HG03575 (cell line): ENCODE results near the gene TPRG1.

Experiments
- ATAC-seq: cut with Tn5 transposase; IDR thresholded peaks from one replicate; pipeline ENCODE4 v1.9.1; 2021; ENCODE audit not compliant: unreplicated experiment, insufficient number of reproducible peaks, low FRiP score; ENCODE audit errors: extremely low read depth

The TPRG1 gene, protein sequence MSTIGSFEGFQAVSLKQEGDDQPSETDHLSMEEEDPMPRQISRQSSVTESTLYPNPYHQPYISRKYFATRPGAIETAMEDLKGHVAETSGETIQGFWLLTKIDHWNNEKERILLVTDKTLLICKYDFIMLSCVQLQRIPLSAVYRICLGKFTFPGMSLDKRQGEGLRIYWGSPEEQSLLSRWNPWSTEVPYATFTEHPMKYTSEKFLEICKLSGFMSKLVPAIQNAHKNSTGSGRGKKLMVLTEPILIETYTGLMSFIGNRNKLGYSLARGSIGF

DNA sequence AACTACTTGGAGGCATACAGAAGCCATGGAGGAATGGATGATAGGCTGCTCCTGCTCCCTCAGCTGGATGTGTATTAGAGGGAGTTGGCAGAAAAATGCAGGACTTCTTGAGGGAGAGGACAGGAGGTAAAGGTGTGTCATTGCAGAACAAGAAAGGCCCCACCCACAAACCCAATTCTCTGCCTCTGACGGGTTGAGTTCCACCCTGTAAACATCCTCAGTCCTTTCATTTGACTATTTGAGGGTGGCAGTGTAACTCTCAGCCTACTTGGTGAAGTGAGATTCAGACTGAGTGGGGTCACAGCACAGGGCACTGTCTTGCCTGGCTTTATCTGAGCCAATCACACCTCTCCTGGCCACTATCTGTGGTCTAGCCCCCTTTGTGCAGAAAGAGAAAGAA lies at the start of gene TPRG1:
TSS of gene TPRG1 (plus strand) at position 265 of the 400 bp plus-strand sequence. CDS start 35,414 bp downstream, outside the sequence.
- ATAC-seq, result no peak

DNA sequence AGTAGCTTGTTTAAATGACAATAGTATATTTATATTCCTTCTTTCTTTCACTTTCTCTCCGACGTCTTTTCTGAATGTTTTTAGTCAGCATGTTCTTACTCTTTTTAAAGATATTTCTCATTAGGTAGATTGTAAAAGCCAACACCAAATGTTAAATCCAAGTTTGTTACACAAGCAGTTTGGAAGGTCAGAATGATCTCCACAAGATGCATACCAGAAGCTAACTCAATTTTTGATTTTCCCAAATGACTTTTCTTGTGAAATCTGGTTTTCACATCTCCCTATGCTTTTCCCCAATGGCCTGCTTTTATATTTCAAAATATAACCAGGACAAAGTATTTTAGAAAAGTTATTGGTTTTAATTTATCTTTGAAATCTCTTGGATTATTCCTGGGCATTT lies 49.7 kb upstream of the TPRG1 start:
- no peak for ATAC-seq

DNA sequence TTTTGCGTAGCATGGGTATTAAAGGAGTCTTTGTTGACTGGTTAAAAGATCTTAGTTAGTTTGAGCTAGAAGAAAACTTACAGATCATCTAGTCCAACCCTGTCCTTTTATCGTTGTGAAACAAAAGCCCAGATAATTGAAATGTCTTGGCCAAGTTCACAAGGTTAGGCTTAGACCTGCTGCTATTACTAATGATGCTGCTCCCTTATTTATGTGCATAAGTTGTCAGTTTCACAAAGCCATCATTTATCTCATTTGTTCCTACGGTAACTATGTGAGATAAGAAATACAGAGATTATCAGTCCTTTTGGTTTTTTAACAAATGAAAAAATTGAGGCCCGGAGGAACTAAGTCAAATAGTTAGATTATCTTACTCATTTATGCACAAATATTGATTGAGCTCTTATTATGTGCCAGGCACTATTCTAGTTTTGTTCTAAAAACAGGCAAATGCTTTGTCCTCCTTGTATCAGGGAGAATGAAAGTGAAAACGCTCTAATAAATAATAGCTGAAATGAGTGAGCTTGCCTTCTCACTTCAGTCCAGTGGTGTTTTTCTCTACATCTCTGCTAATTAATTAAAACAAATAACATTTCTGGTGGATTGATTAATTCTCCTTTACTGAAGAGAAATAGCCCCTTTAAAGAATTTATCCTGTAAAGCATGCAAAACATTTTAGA lies 49.1 kb upstream of the TPRG1 start:
- no peak for ATAC-seq

DNA sequence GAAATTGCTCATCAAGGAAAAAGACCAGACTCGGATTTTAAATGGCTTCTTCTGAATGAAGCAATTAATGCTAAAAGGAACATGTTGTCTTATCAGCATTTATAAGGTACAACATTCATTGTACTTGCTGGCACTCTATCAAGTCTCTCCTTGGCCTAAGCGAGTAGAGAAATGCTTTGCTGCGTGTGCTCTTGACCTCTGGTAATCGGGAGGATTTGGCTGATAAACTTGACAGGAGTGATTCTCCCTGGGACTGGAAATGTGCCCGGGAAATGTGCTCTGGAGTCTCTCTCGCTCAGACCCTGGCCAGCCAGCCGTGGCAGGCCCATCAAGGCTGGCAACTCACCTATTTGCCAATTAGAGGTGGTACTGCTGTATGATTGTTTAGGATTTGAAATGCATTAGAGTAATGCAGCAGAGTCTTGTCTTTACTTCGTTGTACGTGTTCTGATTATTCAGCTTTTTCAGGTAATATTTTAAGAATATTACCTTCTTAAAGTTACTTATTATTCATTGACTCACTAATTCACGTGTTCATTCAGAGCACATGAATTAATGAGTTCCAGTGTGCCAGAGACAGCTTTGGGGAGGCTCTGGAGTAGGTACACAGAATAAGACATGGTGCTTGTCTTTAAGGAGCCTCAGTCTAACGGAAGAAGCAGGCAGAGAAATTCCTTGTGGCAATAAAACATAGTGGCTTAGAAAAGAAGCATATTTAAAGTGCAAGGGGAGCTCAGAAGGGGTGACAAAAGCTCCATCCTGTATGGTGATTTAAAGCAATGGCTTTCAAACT lies 48.0 kb upstream of the TPRG1 start:
- no peak for ATAC-seq

DNA sequence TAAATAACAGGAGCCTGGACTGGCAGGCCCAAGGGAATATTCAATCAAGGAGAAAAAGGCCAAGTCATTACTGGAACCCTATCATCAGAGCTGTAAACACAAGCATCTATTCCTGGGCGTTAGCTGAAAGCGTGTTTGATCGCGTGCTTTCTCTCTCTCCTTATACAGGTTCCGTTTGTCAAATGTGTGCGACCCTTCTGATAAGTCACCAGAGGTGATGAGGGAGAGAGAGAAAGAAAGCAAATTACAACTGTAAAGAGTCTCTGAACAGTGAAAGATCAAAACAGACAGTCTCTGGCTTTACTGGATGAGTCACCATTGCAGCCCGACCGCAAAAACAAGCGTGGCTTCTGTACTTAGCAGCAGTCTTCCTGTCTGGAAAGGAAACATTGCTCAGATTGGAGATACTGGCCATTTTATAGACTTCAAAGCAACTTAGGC lies 39.5 kb upstream of the TPRG1 start:
- ATAC-seq, result no peak

DNA sequence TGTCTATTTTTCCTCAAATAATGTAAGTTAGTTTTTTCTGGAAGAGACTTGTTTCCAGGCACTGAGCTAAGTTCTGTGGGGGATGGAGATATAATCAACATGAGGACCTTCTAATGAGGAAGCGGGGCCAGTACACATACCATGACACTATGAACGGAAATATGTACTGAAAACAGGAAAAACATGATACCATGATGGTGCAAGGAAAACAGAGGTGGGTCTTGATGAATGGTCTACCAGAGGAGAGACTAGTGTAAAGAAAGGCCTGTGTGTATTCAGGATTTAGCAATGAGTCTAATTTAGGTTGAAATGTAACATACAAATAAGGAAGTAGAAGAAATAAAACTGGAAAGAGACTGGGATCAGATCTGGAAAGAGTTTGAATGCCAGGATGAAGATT lies 38.9 kb upstream of the TPRG1 start:
- no peak for ATAC-seq

DNA sequence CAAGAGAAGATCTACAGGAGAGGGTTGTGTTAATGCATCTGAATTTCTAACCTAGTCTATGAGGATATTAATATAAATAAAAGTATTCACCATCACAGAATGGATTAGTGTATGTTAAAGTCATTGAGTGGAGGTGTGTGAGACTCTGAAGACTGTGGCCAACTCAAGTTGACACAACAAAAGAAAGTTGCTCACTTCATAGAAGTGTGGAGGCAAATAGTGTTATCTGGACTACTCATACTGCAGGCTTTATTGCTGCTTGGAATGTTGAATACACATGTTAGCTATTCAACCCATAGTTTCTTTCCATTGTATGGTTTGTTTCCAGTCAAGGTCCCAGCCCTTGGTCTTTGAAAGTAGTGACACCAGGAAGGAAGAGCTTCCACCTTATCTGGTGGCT lies 38.0 kb upstream of the TPRG1 start:
- ATAC-seq, result no peak

DNA sequence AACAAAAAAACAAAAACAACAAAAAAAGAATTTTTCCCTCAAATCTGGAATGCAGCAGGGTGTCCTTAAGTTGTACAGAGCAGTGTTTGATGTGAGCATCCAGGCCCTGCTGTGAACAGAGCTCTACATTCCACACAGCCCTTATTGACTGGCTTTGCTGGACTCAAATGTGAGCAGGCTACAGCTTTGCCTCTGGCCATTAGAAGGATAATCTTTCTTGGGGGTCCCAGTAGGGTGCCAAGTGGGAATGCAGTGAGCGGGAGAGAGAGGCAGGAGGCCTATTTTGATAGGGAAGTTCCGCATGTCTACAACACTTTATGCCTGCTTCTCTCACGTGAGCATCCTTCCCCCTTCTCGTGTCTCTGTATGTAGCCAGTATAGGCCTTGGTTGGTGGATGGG lies 34.4 kb upstream of the TPRG1 start:
- ATAC-seq, result no peak

DNA sequence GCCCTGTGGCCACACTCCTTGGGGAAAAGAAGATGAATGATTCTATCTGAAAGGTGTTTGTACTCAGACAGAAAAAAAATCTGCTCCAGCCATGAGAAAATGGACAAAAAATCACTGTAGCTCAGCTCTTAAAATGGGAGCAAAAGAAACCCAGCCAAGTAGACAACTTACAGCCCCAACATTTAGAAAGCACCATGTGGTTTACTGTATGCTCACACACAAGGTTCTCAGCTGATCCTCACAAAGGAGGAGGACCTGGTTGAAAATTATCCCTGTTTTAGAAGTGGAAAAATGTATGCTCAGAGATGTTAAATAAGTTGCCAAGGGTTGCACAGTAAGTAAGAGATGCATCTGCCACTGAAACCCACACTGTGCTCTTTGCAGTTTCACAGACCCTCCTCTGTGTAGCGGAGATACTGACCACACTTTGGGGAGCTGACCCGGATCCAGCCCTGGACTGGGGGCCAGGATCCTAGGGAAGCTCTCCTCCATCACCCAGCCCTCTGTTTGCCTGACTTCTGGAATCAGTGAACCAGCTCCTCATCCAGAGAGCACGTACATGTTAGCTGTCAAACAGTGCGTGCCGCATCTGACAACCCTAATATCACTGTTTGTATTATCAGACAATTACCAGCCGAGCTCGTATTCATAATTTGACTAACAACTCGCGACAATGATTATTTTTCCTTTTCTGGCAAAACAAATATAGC lies 32.7 kb upstream of the TPRG1 start:
- ATAC-seq, result no peak

DNA sequence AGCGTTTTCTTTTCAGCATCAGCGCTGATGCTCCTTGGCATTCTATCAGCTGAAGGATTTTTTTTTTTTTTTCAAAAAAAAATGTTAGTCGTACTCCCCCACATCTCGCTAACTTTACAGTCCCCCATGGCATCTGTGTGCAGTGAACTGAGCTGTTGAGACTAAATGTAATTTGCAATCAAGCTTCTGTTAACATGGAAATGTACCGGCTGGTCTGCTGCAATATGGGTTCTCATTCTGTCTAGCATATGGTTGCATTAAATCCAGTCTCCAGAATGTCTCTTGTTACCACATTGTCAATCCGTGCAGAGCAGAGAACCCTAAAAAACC lies 32.2 kb upstream of the TPRG1 start:
- ATAC-seq, result no peak

DNA sequence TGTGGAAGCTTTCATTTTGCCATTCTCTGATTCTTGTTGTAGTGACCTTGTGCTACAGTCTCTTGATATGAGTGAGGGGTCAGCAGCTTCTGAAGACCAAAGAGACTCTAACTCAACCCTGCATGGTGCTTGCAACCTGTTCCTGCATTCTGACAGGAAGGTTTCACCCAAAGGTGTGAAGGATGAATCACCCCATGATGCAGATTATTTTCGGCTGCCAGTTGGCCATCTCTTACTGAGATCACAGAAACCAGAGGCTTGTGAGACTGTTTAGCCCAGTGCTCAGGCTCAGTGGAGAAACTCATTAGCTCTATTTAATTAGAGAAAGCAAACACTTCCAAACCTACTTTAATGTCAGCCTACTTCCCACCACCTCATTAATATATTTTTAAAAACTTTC lies 29.2 kb upstream of the TPRG1 start:
- no peak for ATAC-seq

DNA sequence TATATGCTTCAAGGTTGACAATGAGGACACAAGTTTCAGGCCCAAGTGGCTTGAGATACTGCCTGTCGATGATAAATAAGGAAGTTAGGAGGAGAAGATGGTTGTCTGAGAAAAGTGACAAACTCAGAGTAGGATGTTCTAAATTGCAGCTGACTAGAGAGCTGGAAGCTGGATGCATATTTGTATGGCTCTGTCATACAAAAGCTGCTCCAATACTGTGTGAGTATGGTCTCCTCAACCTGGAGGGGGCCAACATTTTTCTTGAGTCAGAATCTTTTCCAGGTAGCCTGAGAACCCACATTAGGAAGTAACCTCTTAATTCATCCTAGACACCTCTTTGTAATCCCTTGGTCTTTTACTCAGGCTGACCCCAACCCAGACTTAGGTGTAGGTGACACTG lies 28.4 kb upstream of the TPRG1 start:
- no peak for ATAC-seq

DNA sequence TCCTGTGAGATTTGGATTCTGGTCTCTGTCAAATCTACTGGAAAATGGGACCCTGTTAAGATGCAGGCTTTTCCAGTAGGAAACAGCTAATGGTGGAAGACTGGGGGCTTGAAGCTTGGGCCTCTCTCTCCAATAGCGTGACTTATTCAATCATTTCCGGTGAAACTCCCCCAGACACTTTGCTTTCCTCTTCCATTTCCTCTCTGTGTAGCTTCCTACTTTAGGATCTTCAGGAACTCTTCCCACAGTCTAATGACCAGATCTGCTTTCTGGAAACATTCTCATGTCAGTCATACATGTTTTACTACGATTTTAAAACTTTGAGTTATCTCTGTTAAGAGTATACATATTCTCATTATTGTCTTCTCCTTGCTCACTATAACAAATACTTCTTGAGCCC lies 28.0 kb upstream of the TPRG1 start:
- ATAC-seq, result no peak

DNA sequence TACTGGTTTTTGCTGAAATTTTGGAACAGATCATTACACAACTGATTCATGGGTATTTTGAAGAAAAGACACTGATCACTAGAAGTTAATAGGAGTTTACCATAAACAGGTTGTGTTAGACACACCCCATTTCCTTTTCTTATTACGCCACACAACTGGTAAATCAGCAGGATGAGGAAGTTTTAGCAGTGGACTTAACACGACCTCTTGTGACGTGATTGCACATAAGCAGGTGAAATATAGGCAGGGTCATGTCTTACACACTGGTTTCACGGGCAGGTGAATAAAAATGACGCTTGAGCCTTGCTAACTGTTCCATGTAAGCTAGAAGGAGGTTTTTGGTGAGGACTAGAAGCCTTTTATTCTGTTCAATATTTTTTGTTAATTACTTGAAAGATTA lies 27.1 kb upstream of the TPRG1 start:
- no peak for ATAC-seq

DNA sequence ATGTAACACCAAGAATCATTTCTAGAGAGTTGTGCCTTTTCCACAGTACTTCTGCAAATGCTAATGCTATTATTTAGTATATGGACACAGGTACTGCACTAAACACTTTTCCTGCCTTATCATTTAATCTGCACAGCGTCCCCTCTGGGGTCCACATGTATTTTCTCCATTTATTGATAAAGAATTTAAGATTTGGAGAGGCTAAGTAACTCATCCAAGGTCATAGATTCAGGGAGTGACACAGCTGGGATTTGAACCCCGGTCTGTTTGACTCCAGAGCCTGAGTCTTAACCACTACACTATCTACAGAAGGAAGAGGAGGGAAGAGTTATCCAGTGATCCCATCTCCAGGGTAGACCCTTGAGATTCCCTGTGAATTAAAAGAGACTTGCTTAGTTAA lies 24.9 kb upstream of the TPRG1 start:
- no peak for ATAC-seq

DNA sequence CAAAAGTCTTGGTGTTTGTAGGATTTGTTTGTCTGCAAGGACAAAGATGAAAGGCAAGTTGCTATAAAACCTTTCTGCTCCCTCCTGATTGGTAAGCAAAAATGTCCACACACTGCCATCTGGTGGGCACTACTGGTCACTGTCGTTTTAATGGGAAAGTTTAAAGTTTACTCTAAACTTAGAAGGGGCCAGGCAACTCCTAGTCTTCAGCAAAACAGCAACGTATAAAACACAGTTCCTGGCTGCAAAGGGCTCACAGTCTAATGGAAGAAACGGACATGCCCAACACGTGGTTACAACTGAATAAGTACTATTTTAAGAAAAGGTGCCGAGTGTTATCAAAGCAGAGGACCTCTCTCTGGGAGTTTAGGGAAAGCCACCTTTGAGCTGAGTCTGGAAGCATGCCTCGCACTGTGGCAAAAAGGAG lies 23.7 kb upstream of the TPRG1 start:
- no peak for ATAC-seq

DNA sequence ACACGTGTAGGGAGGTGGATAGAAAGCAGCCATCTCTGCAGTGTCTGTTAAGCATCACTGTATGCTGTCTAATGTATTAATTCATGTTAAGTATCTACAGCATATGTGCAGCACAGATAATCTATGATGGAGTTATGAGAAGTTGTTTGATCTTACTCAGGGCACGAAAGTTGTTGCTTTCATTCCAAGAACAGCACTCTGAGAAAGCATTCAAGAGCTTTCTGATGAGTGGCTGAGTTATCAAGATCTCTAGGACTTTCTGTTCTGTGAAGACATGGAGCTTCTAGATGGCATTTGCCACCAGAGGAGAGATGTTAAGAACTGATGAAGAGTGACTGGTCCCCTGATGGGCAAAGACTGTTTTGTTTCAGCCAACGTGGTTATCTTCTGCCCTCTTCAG lies 22.6 kb upstream of the TPRG1 start:
- ATAC-seq, result no peak

DNA sequence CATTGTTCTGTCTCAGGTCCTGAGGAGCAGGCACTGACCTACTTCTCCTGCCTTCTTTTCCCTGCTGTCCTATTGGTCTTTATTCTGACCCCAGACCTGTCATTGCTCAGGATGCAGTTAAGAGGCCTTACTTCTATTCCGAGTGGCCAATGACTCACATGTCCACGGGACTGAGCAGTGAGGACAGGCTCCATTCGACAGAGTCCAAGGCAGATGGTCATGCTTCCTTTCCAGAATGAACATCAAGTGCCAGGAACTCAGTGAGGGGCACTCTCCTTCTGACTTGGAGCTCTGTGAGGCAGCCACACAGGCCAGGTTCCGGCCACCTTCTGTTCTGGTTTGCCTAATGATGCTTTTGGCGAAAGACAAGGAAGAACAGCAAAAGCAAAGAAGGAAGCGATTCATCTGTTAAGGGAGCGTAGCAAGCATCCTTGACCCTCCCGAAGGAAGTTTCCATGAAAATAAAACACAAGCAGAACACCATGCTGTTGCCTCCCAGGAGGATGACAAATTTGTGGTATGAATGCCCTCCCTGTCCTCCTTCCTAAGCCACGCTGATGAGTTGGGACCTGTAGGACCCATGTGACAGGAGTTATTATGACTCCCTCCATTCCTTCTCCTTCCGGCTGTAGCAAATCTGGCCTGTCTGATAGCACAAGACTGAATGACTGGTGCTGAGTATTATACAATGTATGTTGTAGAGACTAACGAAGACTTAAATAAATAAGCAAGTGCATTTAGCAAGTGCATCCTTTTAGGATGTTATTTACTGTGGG lies 14.4 kb upstream of the TPRG1 start:
- no peak for ATAC-seq

DNA sequence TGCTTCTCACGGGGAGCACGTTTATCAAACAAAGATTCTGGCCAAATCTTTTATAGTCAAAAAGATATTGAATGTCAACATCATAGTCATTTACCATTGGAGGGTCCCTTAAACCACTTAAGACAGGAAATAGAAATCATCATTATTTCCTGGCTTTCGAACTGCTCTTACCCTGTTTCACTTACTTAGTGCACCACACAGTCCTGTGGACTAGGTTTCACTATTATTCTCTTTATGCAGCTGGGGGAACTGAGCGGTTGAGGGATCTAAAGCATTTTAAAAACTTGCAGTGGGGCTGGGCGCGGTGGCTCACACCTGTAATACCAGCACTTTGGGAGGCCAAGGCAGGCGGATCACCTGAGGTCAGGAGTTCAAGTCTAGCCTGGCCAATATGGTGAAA lies 13.7 kb upstream of the TPRG1 start:
- no peak for ATAC-seq
